ENCODE data around the gene FBXW11.
"Not testable (repeated sequence)": the region's sequence is repeated elsewhere in the genome, so short reads cannot be mapped to it uniquely, and the experiment has no call there.

The FBXW11 gene

DNA sequence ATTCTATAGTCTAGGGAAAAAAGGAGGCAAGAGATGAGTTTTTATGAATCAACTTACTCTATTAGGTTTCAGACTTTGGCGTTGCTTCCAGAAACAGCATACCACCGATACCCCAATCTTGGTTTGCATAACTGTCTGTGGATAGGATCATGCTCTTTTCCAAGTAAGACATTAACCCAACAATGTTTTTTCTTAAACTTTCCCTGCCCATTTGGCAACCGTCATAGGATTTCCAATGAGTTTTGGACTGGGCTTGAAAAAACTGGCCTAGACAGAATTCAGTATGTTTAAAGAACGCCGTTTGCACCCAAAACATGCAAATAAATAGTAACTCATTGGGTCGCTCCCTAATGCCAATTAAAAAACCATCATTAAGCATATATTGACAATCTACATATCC lies 114.8 kb downstream of the FBXW11 start:
- H3K27ac ChIP-seq, result no peak overlapping the region
- no peak for DNase-seq (ENCODE audit: low spot score)
- TF ChIP-seq, protein P1, sequence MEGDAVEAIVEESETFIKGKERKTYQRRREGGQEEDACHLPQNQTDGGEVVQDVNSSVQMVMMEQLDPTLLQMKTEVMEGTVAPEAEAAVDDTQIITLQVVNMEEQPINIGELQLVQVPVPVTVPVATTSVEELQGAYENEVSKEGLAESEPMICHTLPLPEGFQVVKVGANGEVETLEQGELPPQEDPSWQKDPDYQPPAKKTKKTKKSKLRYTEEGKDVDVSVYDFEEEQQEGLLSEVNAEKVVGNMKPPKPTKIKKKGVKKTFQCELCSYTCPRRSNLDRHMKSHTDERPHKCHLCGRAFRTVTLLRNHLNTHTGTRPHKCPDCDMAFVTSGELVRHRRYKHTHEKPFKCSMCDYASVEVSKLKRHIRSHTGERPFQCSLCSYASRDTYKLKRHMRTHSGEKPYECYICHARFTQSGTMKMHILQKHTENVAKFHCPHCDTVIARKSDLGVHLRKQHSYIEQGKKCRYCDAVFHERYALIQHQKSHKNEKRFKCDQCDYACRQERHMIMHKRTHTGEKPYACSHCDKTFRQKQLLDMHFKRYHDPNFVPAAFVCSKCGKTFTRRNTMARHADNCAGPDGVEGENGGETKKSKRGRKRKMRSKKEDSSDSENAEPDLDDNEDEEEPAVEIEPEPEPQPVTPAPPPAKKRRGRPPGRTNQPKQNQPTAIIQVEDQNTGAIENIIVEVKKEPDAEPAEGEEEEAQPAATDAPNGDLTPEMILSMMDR (IDR thresholded peaks at IDR 0.05), result no peak
- no peak overlapping the region for H3K4me3 ChIP-seq

DNA sequence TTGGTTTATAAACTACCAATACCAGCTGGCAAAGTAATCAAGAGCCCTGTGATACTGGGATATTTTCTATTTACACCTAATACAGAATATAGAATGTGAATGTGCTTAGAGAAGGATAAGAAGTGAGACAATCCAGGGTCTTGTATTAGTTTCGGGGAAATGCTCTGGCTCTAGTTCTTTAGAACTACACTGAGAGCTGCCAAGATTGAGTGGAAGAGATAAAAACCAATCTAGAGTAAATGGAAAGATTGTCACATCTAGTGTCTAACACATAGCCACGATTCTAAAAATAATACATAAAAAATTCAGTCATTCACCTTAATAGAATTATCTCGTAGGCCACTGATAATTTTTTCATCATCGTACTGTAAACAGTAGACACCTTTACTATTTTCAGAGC lies 115.3 kb downstream of the FBXW11 start:
- Histone ChIP-seq H3K4me3 (no peak overlapping the region), H3K27ac (no peak overlapping the region)
- DNase-seq (ENCODE audit: low spot score), result no peak
- TF ChIP-seq, protein P1 (IDR thresholded peaks at IDR 0.05), result no peak

DNA sequence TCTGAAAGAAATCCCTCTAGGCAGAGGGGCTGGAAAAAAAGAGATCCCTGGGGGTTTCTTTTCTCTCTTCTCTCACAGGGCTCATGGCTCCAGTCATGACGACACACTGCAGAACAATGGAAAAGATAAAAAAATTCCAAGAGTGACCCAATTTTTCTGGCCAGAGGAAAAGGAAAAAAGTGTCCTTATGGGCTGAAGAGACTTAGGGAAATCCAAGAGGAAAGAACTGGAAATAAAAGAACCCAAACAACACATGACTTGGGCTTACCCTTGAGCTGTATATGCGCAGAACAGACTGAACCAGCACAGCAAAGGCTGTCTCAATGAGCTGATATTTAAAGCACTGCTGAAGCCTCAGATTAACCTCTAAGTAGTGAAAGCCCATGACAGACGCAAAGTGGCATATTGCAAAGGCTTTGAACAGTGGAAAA lies 118.4 kb downstream of the FBXW11 start:
- H3K4me3 ChIP-seq, result no peak overlapping the region
- DNase-seq (ENCODE audit: low spot score), result no peak
- no peak overlapping the region for H3K27ac ChIP-seq
- TF ChIP-seq, protein P1 (IDR thresholded peaks at IDR 0.05), result no peak

DNA sequence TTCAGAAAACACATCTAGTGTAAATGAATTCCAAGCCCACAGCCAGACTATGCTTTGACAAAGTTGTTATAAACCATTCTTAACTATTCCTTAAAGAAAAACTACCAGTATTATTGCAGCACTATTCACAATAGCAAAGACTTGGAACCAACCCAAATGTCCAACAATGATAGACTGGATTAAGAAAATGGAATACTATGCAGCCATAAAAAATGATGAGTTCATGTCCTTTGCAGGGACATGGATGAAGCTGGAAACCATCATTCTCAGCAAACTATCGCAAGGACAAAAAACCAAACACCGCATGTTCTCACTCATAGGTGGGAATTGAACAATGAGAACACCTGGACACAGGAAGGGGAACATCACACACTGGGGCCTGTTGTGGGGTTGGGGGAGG lies 120.4 kb downstream of the FBXW11 start:
- H3K27ac ChIP-seq; DNase-seq (ENCODE audit: low spot score); H3K4me3 ChIP-seq: not testable (repeated sequence)

DNA sequence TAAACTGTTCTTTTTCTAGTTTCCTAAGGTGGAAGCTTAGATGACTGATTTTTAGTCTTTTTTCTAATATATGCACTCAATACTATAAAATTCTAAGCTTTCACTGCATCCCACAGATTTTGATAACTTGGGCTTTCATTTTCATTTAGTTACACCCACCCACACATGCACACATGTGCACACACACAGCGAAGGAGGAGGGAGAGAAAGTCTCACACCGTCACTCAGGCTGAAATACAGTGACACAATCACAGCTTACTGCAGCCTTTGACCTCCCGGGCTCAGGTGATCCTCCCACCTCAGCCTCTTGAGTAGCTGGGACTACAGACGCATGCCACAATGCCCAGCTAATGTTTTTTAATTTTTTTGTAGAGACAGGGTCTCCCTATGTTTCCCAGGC lies 124.3 kb downstream of the FBXW11 start:
- DNase-seq (ENCODE audit: low spot score), result no peak
- Histone ChIP-seq H3K27ac (no peak overlapping the region), H3K4me3 (no peak overlapping the region)
- TF ChIP-seq, protein P1 (IDR thresholded peaks at IDR 0.05), result no peak

DNA sequence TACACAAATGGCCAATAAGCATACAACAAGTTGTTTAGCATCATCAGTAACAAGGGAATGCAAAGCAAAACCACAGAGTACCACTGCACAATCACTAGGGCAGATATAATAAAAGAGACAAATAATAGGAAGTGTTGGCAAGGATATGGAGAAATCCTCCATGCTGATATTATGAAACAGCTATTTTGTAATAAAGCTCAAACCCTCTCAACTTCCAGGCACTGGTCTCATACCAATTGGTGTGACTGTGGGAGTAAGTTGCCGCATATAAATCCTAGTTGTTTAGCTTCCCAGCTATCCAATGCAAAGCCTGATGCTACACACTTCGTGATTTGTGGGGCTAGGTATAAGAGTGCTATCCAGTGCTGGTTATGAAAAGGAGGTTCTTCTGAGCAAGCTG lies 132.2 kb downstream of the FBXW11 start:
- Histone ChIP-seq H3K4me3 (no peak overlapping the region), H3K27ac (peak overlapping the region in 1 of 2 donors; percentile 32)
- no peak for DNase-seq (ENCODE audit: low spot score)
- TF ChIP-seq, protein P1 (IDR thresholded peaks at IDR 0.05), result no peak

DNA sequence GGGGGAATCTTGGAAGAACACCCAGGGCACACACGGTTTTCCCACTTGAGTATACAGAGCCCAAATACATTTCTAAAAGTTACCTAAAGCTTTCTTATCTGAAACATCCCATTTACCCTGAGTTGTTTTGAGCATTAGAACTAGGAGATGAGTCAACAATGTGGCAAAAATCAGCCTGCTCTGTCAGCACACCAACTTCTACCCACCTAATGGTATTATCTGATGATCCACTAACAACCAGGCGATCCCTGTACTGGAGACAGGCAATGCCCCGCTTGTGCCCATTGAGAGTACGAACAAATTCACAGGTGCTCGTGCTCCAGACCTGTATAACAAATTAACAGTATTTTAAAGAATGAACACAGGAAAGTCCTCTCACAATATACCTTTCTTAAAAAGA lies 133.8 kb downstream of the FBXW11 start:
- TF ChIP-seq, protein P1 (IDR thresholded peaks at IDR 0.05), result no peak
- Histone ChIP-seq H3K4me3 (no peak overlapping the region), H3K27ac (no peak overlapping the region)
- DNase-seq (ENCODE audit: low spot score), result no peak

DNA sequence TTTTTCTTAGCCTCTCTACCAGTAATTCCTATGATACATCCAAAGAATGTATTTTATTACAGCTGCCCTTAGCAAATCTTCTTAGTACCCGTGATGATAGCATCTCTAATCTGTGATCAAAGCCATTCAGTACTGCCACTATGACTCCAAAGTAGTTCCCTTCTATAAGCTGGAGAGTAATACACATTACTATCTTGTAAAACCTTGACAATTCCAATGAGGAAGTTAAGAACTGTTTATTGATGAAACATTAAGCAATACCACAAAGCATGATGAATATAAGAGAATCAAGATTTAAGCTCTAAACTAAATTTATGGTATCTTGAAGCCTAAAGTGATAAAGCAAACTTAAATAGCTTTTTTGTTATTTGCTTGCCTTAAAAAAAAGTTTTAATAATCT lies 134.7 kb downstream of the FBXW11 start:
- TF ChIP-seq, protein P1 (IDR thresholded peaks at IDR 0.05), result no peak
- H3K27ac ChIP-seq, result no peak overlapping the region
- DNase-seq (ENCODE audit: low spot score), result no peak

More for the DNA sequence above, 134.7 kb downstream of the FBXW11 start:
- no peak overlapping the region for H3K4me3 ChIP-seq

All from coronary artery (tissue), 2 donors.